ENCODE measurements around the gene CIDEC. TPM values are rescaled to one million over a fixed set of nuclear protein-coding genes. Genes with fewer than 3 reads are reported as not detected.

Gene CIDEC
- total and polyA plus RNA-seq, 2 of the 8 experiments (the other 6 are each of a cell fraction or from before 2014, with no cell fraction given): not detected

DNA sequence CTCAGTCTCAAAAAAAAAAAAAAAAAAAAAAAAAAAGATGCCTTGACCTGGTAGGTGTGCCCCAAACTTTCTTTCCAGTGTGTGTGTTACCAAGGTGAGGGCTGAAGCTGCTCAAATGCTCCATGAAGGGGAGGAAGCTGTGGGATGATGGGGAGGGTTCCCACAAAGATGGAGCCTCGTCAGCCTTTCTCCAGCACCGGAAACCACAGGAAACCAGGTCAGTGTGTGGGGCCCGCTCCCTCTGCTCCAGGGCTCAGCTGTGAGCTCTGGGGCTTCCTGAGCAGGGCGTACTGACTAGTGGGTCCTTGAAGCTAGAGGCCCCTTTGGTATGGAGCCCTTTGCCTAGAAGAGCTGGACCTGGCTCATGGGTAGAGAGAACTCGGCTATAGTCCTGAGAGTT is 21.9 kb upstream of the CIDEC start (continued):
- TF ChIP-seq, protein P1, sequence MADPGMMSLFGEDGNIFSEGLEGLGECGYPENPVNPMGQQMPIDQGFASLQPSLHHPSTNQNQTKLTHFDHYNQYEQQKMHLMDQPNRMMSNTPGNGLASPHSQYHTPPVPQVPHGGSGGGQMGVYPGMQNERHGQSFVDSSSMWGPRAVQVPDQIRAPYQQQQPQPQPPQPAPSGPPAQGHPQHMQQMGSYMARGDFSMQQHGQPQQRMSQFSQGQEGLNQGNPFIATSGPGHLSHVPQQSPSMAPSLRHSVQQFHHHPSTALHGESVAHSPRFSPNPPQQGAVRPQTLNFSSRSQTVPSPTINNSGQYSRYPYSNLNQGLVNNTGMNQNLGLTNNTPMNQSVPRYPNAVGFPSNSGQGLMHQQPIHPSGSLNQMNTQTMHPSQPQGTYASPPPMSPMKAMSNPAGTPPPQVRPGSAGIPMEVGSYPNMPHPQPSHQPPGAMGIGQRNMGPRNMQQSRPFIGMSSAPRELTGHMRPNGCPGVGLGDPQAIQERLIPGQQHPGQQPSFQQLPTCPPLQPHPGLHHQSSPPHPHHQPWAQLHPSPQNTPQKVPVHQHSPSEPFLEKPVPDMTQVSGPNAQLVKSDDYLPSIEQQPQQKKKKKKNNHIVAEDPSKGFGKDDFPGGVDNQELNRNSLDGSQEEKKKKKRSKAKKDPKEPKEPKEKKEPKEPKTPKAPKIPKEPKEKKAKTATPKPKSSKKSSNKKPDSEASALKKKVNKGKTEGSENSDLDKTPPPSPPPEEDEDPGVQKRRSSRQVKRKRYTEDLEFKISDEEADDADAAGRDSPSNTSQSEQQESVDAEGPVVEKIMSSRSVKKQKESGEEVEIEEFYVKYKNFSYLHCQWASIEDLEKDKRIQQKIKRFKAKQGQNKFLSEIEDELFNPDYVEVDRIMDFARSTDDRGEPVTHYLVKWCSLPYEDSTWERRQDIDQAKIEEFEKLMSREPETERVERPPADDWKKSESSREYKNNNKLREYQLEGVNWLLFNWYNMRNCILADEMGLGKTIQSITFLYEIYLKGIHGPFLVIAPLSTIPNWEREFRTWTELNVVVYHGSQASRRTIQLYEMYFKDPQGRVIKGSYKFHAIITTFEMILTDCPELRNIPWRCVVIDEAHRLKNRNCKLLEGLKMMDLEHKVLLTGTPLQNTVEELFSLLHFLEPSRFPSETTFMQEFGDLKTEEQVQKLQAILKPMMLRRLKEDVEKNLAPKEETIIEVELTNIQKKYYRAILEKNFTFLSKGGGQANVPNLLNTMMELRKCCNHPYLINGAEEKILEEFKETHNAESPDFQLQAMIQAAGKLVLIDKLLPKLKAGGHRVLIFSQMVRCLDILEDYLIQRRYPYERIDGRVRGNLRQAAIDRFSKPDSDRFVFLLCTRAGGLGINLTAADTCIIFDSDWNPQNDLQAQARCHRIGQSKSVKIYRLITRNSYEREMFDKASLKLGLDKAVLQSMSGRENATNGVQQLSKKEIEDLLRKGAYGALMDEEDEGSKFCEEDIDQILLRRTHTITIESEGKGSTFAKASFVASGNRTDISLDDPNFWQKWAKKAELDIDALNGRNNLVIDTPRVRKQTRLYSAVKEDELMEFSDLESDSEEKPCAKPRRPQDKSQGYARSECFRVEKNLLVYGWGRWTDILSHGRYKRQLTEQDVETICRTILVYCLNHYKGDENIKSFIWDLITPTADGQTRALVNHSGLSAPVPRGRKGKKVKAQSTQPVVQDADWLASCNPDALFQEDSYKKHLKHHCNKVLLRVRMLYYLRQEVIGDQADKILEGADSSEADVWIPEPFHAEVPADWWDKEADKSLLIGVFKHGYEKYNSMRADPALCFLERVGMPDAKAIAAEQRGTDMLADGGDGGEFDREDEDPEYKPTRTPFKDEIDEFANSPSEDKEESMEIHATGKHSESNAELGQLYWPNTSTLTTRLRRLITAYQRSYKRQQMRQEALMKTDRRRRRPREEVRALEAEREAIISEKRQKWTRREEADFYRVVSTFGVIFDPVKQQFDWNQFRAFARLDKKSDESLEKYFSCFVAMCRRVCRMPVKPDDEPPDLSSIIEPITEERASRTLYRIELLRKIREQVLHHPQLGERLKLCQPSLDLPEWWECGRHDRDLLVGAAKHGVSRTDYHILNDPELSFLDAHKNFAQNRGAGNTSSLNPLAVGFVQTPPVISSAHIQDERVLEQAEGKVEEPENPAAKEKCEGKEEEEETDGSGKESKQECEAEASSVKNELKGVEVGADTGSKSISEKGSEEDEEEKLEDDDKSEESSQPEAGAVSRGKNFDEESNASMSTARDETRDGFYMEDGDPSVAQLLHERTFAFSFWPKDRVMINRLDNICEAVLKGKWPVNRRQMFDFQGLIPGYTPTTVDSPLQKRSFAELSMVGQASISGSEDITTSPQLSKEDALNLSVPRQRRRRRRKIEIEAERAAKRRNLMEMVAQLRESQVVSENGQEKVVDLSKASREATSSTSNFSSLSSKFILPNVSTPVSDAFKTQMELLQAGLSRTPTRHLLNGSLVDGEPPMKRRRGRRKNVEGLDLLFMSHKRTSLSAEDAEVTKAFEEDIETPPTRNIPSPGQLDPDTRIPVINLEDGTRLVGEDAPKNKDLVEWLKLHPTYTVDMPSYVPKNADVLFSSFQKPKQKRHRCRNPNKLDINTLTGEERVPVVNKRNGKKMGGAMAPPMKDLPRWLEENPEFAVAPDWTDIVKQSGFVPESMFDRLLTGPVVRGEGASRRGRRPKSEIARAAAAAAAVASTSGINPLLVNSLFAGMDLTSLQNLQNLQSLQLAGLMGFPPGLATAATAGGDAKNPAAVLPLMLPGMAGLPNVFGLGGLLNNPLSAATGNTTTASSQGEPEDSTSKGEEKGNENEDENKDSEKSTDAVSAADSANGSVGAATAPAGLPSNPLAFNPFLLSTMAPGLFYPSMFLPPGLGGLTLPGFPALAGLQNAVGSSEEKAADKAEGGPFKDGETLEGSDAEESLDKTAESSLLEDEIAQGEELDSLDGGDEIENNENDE (IDR thresholded peaks at IDR 0.05; ENCODE audit: insufficient replicate concordance, low read length): no peak

Measured in H1 (cell line).